Neural cell (in vitro differentiated cells): ENCODE results near the gene CCNI.

Experiments
- EP300 ChIP-seq: fragments of 450-650 bp; conservative IDR thresholded peaks from 2 replicates; pipeline ENCODE4 v1.6.1; 2014; ENCODE audit warnings: antibody characterized with exemption, mild to moderate bottlenecking, moderate library complexity; ENCODE audit not compliant: poor library complexity, severe bottlenecking
- EZH2 ChIP-seq: fragments of 200-600, 300-800 bp; shearing (Covaris generic), sonication (generic); IDR thresholded peaks from 2 replicates; pipeline ENCODE4 v1.6.1; 2014; ENCODE audit warnings: antibody characterized with exemption, low read length, borderline replicate concordance, mild to moderate bottlenecking; ENCODE audit not compliant: insufficient read depth, poor library complexity, severe bottlenecking
- POLR2AphosphoS5 ChIP-seq: IDR thresholded peaks from 2 replicates; pipeline ENCODE4 v1.6.1; 2012
- TF ChIP-seq, protein P1 (sequence below): fragments of 450-650 bp; IDR thresholded peaks from 2 replicates; pipeline ENCODE4 v1.5.1; 2014; ENCODE audit warnings: antibody characterized with exemption, mild to moderate bottlenecking, moderate library complexity; ENCODE audit not compliant: poor library complexity, severe bottlenecking
- TF ChIP-seq, protein P2 (sequence below): IDR thresholded peaks from 2 replicates; pipeline ENCODE4 v1.6.1; 2012; ENCODE audit warnings: borderline replicate concordance

DNA sequence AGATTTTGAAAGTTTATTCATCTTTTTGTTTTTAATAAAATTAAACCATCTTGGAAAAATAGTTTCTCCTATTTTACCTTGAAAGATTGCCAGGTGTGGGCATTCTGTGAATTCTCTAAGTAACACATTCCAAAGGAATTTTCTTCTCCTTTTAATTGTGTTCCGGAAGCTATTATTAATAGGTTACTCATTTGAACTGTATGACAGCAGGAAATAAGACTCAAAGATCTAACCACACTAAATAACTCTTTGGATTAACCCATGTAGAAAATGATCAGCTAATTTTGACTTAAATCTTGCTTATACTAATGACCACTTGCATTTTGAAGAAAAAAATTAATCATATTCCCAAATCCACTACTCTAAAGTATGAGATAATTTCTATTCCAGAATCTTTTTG is 17.6 kb upstream of the CCNI start:
- TF ChIP-seq, protein P1, sequence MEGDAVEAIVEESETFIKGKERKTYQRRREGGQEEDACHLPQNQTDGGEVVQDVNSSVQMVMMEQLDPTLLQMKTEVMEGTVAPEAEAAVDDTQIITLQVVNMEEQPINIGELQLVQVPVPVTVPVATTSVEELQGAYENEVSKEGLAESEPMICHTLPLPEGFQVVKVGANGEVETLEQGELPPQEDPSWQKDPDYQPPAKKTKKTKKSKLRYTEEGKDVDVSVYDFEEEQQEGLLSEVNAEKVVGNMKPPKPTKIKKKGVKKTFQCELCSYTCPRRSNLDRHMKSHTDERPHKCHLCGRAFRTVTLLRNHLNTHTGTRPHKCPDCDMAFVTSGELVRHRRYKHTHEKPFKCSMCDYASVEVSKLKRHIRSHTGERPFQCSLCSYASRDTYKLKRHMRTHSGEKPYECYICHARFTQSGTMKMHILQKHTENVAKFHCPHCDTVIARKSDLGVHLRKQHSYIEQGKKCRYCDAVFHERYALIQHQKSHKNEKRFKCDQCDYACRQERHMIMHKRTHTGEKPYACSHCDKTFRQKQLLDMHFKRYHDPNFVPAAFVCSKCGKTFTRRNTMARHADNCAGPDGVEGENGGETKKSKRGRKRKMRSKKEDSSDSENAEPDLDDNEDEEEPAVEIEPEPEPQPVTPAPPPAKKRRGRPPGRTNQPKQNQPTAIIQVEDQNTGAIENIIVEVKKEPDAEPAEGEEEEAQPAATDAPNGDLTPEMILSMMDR, result no peak
- no peak for TF ChIP-seq EZH2
- TF ChIP-seq, protein P2, sequence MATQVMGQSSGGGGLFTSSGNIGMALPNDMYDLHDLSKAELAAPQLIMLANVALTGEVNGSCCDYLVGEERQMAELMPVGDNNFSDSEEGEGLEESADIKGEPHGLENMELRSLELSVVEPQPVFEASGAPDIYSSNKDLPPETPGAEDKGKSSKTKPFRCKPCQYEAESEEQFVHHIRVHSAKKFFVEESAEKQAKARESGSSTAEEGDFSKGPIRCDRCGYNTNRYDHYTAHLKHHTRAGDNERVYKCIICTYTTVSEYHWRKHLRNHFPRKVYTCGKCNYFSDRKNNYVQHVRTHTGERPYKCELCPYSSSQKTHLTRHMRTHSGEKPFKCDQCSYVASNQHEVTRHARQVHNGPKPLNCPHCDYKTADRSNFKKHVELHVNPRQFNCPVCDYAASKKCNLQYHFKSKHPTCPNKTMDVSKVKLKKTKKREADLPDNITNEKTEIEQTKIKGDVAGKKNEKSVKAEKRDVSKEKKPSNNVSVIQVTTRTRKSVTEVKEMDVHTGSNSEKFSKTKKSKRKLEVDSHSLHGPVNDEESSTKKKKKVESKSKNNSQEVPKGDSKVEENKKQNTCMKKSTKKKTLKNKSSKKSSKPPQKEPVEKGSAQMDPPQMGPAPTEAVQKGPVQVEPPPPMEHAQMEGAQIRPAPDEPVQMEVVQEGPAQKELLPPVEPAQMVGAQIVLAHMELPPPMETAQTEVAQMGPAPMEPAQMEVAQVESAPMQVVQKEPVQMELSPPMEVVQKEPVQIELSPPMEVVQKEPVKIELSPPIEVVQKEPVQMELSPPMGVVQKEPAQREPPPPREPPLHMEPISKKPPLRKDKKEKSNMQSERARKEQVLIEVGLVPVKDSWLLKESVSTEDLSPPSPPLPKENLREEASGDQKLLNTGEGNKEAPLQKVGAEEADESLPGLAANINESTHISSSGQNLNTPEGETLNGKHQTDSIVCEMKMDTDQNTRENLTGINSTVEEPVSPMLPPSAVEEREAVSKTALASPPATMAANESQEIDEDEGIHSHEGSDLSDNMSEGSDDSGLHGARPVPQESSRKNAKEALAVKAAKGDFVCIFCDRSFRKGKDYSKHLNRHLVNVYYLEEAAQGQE, result no peak
- no peak for TF ChIP-seq EP300
- TF ChIP-seq POLR2AphosphoS5, result no peak
